Right ventricle myocardium superior (tissue), 1 donor: ENCODE data around the gene SSBP4. TPM values are rescaled to one million over a fixed set of nuclear protein-coding genes. Genes with fewer than 3 reads are reported as not detected.

Source experiments
- ATAC-seq: fragments of 200-7000 bp; cut with Tn5 transposase; one replicate; pipeline ENCODE4 v1.9.1; 2020; ENCODE audit warnings: mild to moderate bottlenecking; ENCODE audit not compliant: poor library complexity
- DNase-seq: peaks from one replicate; pipeline ENCODE4 v3.0.0-alpha.2; 2020
- intact Hi-C: fragments of 100-400 bp; cut with DNase I; formaldehyde crosslinking; loops from one replicate; pipeline ENCODE4 v1.11.2; 2022
- microRNA-seq: library from miRNA; unstranded; fragments of <30 nt; microRNA quantifications from one replicate; pipeline ENCODE4 v1.2.0, GENCODE V29; 2020
- total RNA-seq: library from RNA; stranded (reverse); fragmentation: NEBNext Ultra II Directional; extraction: Animal tissue kit (Norgen Biotek cat#: 25700); gene quantifications from one replicate; pipeline ENCODE4 v1.2.1, GENCODE V29; 2021
- donor health status: DM: no; HTN: yes; CAD: no; lungs with severe emphysema.

SSBP4 gene
- total RNA-seq, 1 donor from 2014 or later, result 30.4 TPM

DNA sequence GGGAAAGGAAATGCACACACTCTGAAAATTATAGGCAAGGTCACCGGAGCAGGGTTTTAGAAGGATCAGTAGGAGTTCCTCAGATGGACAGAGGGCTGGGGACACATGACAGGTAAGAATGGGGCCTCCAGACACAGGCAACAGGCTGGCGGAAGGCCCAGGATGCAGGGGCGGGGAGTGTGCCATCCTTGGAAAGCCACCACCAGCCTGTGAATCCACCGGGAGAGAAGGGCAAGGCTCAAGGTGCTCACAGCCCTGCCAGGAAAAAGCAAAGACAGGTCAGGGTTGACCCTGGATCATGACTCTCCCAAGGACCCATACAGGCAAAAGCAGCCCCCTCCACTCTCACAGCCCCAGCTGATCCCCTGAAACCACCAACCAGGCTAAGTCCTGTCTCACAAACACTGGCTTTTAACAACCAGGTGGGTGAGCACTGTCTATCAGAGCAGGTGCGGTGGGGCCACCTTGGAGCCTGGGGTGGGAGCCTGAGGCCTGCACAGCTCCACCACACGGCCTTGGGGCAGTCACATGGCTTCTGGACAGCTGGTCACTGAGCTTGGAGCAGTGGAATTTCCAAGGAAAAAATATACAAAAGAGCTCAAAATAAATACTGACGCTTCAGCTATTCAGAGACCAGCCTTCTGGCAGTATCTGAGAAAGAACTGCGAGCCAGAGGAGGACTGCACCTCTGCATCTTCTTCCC, 54.0 kb downstream of the SSBP4 start:
- no peak for DNase-seq
- intact Hi-C loops, result no loop called here
- no peak for ATAC-seq

GRCh38 chr19:18473706-18474087, 54.5 kb downstream of the SSBP4 start:
- intact Hi-C loops, result no loop called here
- DNase-seq (no peak), ATAC-seq (no peak)

DNA sequence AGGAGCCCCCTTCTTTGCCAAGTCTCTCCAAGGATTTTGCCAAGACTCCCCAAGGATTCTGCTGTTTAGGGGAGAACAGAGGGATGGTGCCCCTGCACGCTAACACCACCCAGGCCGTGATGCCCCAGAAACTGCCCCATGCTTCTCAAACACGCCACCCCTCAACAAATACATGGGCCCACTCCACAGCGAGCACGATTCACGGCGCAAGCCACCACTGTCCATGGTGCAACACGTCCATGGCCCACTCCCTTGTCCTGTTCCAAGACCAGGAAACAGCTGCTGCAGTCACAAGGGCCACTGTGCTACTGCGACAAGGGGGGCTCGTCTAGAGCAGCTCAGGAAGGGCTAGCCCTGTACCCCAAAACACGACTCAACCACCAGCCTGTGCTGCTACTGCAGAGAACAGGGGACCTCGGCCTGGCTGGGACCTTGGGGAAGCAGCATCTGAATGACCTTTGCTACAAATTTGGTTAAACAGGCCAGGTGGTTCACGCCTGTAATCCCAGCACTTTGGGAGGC, 55.2 kb downstream of the SSBP4 start:
- intact Hi-C loops, result no loop called here
- no peak for ATAC-seq
- DNase-seq, result no peak

DNA sequence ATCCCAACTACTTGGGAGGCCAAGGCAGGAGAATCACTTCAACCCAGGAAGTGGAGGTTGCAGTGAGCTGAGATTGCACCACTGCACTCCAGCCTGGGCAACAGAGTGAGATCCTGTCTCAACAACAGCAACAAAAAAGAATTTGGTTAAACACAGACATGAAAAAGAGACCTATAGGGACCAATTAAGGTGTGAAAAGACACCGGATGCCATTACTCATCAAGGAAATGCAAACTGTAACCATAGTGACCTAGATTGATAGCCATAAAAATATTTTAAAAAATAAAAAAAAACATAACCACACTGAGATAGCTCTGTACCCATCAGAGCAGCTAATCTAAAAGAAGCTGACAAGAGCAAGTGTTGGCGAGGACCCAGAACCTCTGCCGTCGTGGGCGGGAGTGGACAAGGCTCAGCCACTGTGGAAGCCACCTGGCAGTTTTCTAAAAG, 55.8 kb downstream of the SSBP4 start:
- no peak for ATAC-seq
- DNase-seq, result no peak
- intact Hi-C loops, result no loop called here

- intact Hi-C loops, result no loop called here
- DNase-seq (no peak), ATAC-seq (no peak)
Measured at GRCh38 chr19:18475762-18476331, 56.6 kb downstream of the SSBP4 start.

DNA sequence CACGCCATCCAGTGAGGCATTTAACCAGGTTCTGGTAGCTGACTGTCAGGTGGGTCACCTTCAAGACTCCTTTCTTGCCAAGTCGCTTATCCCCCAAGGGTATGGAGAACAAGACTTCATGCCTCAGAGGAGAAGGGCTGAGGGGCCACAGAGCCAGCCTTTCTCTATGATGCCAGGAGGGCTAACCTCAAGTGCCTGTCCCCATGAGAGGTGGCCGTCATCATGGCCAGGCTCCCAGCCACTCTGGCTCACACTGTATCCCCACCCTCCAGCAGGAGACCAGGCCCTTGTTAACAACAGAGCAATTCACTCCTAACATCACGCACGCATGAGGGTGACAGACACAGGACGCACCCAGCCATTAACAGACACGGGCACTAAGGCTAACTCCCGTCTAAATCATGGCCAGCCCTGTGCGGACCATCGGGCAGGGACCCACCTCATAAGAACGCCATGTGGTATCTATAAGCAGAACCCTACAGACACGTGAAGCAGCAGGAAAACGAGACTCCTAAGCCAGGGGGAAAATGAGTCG, 57.4 kb downstream of the SSBP4 start:
- intact Hi-C loops, result no loop called here
- DNase-seq, result no peak
- no peak for ATAC-seq

DNA sequence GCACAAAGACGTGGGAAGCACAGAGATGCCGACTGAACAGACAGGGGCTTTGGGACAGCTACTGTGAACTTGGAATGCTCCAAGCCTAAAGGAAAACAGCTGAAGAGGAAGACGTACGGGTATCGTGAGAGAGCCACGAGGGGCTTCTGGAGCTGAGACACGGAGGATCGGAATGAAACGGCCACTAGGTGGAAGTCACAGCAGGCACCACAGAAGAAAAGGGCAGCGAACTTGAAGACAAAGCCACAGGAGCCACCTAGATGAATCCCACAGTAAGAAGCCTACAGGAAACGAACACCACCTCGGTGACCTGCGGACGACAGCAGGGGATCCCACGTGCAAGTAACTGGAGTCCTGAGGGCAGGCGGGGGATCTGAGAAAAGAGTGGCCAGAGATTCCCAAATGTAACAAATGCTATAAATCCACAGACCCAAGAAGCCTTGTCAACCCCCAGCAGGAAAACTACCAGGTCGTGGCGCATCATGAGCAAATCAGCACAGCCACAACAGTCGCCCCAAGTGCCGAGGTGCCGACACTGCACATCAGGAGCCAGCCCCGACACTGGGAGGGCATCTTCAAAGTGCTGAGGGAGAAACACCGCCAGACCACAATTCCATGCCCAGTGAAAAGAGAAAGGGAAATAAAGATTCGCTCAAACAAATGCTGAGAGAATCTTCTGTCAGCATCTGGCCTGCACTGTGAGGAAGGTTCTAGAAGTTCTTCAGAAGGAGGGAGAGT, 58.0 kb downstream of the SSBP4 start:
- ATAC-seq (no peak), DNase-seq (no peak)
- intact Hi-C loops, result no loop called here

- intact Hi-C loops, result no loop called here
- ATAC-seq, result no peak
Measured at GRCh38 chr19:18477974-18478373, 58.8 kb downstream of the SSBP4 start.

GRCh38 chr19:18478545-18479311, 59.5 kb downstream of the SSBP4 start:
- intact Hi-C loops, result no loop called here
- peak; percentile 88 for DNase-seq
- peak; percentile 77 for ATAC-seq

More at GRCh38 chr19:18477974-18478373, 58.8 kb downstream of the SSBP4 start:
- DNase-seq, result no peak

DNA sequence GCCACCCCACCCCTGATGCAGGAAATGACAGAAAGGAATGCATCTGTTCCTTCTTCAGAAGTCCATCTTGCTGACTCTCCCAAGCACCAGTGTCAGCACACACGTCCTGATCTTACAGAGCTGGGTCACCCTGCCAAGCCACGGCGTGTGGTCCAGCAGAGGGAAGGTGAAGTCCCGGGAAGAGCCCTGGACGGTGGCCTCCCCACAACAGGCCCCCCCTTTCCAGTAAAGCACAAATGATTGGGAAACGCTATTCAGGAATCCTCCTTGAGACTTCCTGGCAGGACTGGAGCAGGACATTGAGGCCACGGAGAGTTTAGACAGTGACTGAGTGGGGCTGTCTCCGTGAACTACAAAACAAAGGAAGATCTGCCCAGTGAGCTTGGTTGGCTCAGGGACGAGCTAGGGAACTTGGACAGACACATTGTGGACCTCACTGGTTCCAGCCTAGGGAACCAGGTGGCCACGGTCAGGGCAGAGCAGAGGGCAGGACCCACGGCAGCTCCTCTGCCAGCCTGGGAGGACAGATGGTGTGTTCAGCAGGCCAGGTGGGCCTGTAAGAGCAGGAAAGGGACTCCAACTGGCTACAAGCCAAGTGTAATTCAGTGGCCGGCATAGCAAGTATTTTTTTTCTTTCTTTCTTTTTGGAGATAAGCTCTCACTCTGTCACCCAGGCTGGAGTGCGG, 61.0 kb downstream of the SSBP4 start:
- DNase-seq, result peak; percentile 85
- ATAC-seq, result peak; percentile 68
- intact Hi-C loops, result no loop called here

DNA sequence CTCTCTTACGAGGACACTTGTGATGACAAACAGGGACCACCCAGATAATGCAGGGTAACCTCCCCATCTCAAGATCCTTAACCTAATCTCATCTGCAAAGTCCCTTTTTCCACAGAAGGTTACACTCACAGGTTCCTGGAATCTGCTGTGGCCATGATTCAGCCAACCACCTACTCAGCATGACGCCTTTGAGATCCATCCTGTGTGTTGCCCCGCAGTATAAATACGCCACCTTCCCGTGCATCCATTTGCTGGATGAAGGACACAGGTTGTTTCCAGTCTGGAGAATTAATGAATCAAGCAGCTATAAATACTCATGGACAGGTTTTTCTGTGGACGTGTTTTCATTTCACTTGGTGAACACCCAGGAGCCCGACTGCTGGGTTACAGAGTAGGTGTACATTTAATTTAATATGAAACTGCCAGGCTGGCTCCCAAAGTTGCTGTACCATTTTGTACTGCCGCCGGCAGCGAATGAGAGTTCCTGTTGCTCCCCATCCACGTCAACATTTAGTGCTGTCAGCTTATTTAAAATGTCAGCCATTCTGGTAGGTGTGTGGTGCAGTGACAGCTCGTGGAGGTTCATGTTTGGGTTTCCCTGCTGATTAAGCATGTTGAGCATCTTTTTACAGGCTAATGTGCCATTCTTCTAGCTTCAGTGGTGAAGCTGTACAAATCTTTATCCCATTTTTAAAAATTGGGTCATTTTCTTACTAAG, 62.5 kb downstream of the SSBP4 start:
- intact Hi-C loops, result no loop called here
- ATAC-seq (no peak), DNase-seq (peak; percentile 38)

DNA sequence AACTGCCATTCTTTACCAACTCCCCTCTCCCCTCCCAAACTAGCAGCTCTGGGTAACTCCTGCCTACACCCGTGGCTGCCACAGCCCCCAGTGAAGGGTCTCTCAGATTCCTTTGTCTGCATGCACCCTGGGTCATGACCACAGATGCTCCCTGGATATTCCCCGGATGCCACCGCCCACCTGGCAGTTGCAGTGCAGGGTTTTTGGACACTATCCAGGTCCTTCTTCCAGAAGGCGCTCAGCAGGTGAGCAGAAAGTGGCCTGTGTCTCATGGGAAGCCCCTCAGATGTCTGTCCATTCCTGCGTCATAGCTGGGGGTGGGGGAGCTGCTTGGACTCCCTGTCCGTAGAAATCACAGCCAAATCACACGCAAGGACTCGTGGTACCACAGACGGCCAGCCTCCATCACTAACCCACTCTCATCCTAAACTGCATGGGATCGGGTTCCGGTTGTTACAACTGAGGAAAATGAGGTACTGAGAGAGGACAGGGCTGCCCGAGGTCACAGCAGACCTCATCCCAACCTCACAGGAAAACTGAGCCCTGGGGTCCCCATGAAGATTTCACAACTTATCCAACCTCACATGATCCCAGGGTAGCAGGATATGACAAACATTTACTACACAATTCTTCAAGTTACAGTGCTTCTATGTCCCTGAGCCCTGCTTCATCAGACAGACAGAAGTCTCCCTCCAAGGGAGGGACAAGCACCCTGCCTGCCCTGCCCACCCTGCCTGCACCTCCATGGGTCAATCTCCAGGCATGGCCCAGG, 64.1 kb downstream of the SSBP4 start:
- intact Hi-C loops, result no loop called here
- ATAC-seq (no peak), DNase-seq (no peak)

Small RNA genes lying within 50 kb of the gene (microRNA-seq; reads per million reads assigned to microRNA genes)
- gene MIR3189, result not detected

Other genes with a start within 250 kb of the SSBP4 start
- gene IFI30, start 245.6 kb upstream of the SSBP4 start, total RNA-seq, result 23.1 TPM
- gene MPV17L2, start 226.2 kb upstream of the SSBP4 start, total RNA-seq, result 9.4 TPM
- gene RAB3A, start 215.4 kb upstream of the SSBP4 start, total RNA-seq, result 26.7 TPM
- 1.8 TPM for gene PDE4C, start 193.0 kb upstream of the SSBP4 start, total RNA-seq
- gene IQCN, start 144.9 kb upstream of the SSBP4 start, total RNA-seq, result 0.35 TPM
- 107 TPM for gene JUND, start 137.8 kb upstream of the SSBP4 start, total RNA-seq
- gene LSM4, start 96.3 kb upstream of the SSBP4 start, total RNA-seq, result 103 TPM
- gene PGPEP1, start 78.8 kb upstream of the SSBP4 start, total RNA-seq, result 33.6 TPM
- 0.54 TPM for gene GDF15, start 33.2 kb upstream of the SSBP4 start, total RNA-seq
- gene LRRC25, start 21.8 kb upstream of the SSBP4 start, total RNA-seq, result 3.6 TPM
- gene ISYNA1, start 18.7 kb downstream of the SSBP4 start, total RNA-seq, result 26.0 TPM
- gene ELL, start 102.7 kb downstream of the SSBP4 start, total RNA-seq, result 7.5 TPM
- gene FKBP8, start 124.2 kb downstream of the SSBP4 start, total RNA-seq, result 182 TPM
- 44.4 TPM for gene KXD1, start 138.5 kb downstream of the SSBP4 start, total RNA-seq
- gene UBA52, start 152.5 kb downstream of the SSBP4 start, total RNA-seq, result 684 TPM
- 94.8 TPM for gene REX1BD, start 169.4 kb downstream of the SSBP4 start, total RNA-seq
- gene CRLF1, start 187.4 kb downstream of the SSBP4 start, total RNA-seq, result 20.6 TPM
- 1.6 TPM for gene TMEM59L, start 193.5 kb downstream of the SSBP4 start, total RNA-seq
- 4.5 TPM for gene KLHL26, start 217.6 kb downstream of the SSBP4 start, total RNA-seq